ENCODE measurements around the gene SPATA20.

- TF ChIP-seq, protein P1, sequence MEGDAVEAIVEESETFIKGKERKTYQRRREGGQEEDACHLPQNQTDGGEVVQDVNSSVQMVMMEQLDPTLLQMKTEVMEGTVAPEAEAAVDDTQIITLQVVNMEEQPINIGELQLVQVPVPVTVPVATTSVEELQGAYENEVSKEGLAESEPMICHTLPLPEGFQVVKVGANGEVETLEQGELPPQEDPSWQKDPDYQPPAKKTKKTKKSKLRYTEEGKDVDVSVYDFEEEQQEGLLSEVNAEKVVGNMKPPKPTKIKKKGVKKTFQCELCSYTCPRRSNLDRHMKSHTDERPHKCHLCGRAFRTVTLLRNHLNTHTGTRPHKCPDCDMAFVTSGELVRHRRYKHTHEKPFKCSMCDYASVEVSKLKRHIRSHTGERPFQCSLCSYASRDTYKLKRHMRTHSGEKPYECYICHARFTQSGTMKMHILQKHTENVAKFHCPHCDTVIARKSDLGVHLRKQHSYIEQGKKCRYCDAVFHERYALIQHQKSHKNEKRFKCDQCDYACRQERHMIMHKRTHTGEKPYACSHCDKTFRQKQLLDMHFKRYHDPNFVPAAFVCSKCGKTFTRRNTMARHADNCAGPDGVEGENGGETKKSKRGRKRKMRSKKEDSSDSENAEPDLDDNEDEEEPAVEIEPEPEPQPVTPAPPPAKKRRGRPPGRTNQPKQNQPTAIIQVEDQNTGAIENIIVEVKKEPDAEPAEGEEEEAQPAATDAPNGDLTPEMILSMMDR (conservative IDR thresholded peaks at IDR 0.05; ENCODE audit: low read length), result no peak
- TF ChIP-seq EZH2phosphoT487 (IDR thresholded peaks at IDR 0.05; ENCODE audit: borderline replicate concordance, low read depth, low read length), result no peak
Observed at GRCh38 chr17:50584116-50584515, 37.1 kb downstream of the SPATA20 start.

Data from OCI-LY7 (cell line).